Endodermal cell (in vitro differentiated cells): ENCODE results near the gene DNMT3A. TPM values are rescaled to one million over a fixed set of nuclear protein-coding genes. Genes with fewer than 3 reads are reported as not detected.

Experiments used
- DNase-seq: peaks from one replicate; pipeline ENCODE4 v3.0.0-alpha.2; 2017
- H3K27ac ChIP-seq: 2 replicates; pipeline ENCODE4 v1.5.1; 2013; ENCODE audit warnings: mild to moderate bottlenecking, low read depth, low read length, moderate library complexity
- H3K27me3 ChIP-seq: 2 replicates; pipeline ENCODE4 v1.6.1; 2013; ENCODE audit warnings: mild to moderate bottlenecking, low read length, moderate library complexity; ENCODE audit not compliant: insufficient read depth, control insufficient read depth, poor library complexity, severe bottlenecking
- H3K36me3 ChIP-seq: 2 replicates; pipeline ENCODE4 v1.7.0; 2013; ENCODE audit warnings: mild to moderate bottlenecking, low read length, moderate library complexity; ENCODE audit not compliant: control insufficient read depth, insufficient read depth
- H3K4me1 ChIP-seq: one replicate; pipeline ENCODE4 v1.7.0; 2013; ENCODE audit warnings: low read length; ENCODE audit not compliant: control insufficient read depth, insufficient read depth
- H3K4me3 ChIP-seq: 2 replicates; pipeline ENCODE4 v1.5.1; 2013; ENCODE audit warnings: mild to moderate bottlenecking, low read length, moderate library complexity
- H3K9ac ChIP-seq: 2 replicates; pipeline ENCODE4 v1.6.1; 2013; ENCODE audit warnings: mild to moderate bottlenecking, low read length, moderate library complexity; ENCODE audit not compliant: poor library complexity, severe bottlenecking; ENCODE audit errors: extremely low read depth
- H3K9me3 ChIP-seq: 2 replicates; pipeline ENCODE4 v1.6.1; 2013; ENCODE audit warnings: mild to moderate bottlenecking, low read length, moderate library complexity; ENCODE audit not compliant: control insufficient read depth
- H3K27ac Mint-ChIP-seq: 2 replicates; pipeline ENCODE4 v1.8.0; 2020; ENCODE audit warnings: mixed read lengths
- H3K27me3 Mint-ChIP-seq: 2 replicates; pipeline ENCODE4 v1.8.0; 2021; ENCODE audit warnings: mild to moderate bottlenecking, mixed read lengths; ENCODE audit not compliant: insufficient read depth
- H3K36me3 Mint-ChIP-seq: 2 replicates; pipeline ENCODE4 v1.8.0; 2020; ENCODE audit warnings: low read depth, mixed read lengths
- H3K4me1 Mint-ChIP-seq: 2 replicates; pipeline ENCODE4 v1.8.0; 2020; ENCODE audit warnings: mixed read lengths
- H3K4me3 Mint-ChIP-seq: 2 replicates; pipeline ENCODE4 v1.8.0; 2020; ENCODE audit warnings: mild to moderate bottlenecking, moderate library complexity, mixed read lengths
- H3K9me3 Mint-ChIP-seq: 2 replicates; pipeline ENCODE4 v1.8.0; 2020; ENCODE audit warnings: mild to moderate bottlenecking, mixed read lengths
- WGBS, 2 experiments: methylation state at CpG; one replicate each; pipeline versions ENCODE4 v1.1.5 to v1.1.7; 2013; ENCODE audit warnings: missing lambda C conversion rate in 2 of 2, mixed read lengths in 1 of 2; ENCODE audit not compliant: insufficient coverage in 1 of 2, insufficient read length in 1 of 2; 5-methylcytosine and 5-hydroxymethylcytosine counted together
- total RNA-seq, 2 donors: library from RNA; stranded (reverse); fragmentation: NEBNext Ultra II Directional in 1 of 2; extraction: Animal tissue kit (Norgen Biotek cat#: 25700) in 1 of 2; gene quantifications; 2 replicates in 1 of 2; 3 replicates in 1 of 2; pipeline ENCODE4 v1.2.1, GENCODE V29; 2021
- TF ChIP-seq, protein P1 (sequence below): fragments of 200-600 bp; sonication (generic); conservative IDR thresholded peaks from 2 replicates; pipeline ENCODE4 v1.5.0; 2021; ENCODE audit warnings: antibody characterized with exemption, mild to moderate bottlenecking

DNMT3A gene
- total RNA-seq, 2 donors from 2014 or later = 124 to 139 TPM

- Histone ChIP-seq H3K27me3 (no peaks in the 10 kb centered on the region), H3K27ac (no peak overlapping the region), H3K9me3 (no peaks in the 10 kb centered on the region), H3K4me3 (no peak overlapping the region), H3K36me3 (no peaks in the 10 kb centered on the region), H3K4me1 (no peaks in the 10 kb centered on the region), H3K9ac (no peak overlapping the region)
- WGBS, 2 experiments = 88 to 93% methylated on average over 3 to 6 of the region's 6 CpGs
- H3K36me3 Mint-ChIP-seq = no peaks in the 10 kb centered on the region
- H3K27ac Mint-ChIP-seq = no peak overlapping the region
- no peak overlapping the region for H3K4me3 Mint-ChIP-seq
- H3K27me3 Mint-ChIP-seq = no peaks in the 10 kb centered on the region
- H3K9me3 Mint-ChIP-seq = no peaks in the 10 kb centered on the region
- peaks cover under 1% of the 10 kb centered on the region for H3K4me1 Mint-ChIP-seq
- TF ChIP-seq, protein P1, sequence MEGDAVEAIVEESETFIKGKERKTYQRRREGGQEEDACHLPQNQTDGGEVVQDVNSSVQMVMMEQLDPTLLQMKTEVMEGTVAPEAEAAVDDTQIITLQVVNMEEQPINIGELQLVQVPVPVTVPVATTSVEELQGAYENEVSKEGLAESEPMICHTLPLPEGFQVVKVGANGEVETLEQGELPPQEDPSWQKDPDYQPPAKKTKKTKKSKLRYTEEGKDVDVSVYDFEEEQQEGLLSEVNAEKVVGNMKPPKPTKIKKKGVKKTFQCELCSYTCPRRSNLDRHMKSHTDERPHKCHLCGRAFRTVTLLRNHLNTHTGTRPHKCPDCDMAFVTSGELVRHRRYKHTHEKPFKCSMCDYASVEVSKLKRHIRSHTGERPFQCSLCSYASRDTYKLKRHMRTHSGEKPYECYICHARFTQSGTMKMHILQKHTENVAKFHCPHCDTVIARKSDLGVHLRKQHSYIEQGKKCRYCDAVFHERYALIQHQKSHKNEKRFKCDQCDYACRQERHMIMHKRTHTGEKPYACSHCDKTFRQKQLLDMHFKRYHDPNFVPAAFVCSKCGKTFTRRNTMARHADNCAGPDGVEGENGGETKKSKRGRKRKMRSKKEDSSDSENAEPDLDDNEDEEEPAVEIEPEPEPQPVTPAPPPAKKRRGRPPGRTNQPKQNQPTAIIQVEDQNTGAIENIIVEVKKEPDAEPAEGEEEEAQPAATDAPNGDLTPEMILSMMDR = peak; percentile 52
- DNase-seq = peak; percentile 68
Measured at GRCh38 chr2:25201265-25201664, 140.5 kb downstream of the DNMT3A start.

DNA sequence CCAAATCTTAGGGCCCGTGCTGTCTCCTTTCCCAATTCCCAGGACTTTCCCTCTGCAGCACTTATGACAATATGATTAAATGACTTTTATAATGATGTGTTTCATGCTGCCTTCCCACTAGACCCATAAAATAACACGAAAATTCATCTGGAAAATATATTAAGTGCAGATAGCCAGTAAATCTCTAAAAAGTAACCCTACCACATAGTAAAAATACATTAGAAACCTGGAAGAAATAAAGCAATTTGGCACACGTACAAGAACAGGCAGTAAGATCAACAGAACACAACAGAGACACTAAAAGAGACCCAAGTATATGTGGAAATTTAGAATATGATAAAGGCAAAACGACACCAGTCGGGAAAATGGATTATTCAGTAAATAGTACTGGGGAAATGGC, 143.1 kb downstream of the DNMT3A start:
- Histone ChIP-seq H3K9ac (no peak overlapping the region), H3K4me3 (no peak overlapping the region), H3K27me3 (no peaks in the 10 kb centered on the region), H3K27ac (no peak overlapping the region), H3K9me3 (no peaks in the 10 kb centered on the region), H3K36me3 (no peaks in the 10 kb centered on the region), H3K4me1 (peaks cover 7% of the 10 kb centered on the region)
- peaks cover 13% of the 10 kb centered on the region for H3K4me1 Mint-ChIP-seq
- H3K4me3 Mint-ChIP-seq = no peak overlapping the region
- no peaks in the 10 kb centered on the region for H3K36me3 Mint-ChIP-seq
- WGBS, 2 experiments = 78 to 92% methylated on average over 2 to 4 of the region's 5 CpGs
- no peaks in the 10 kb centered on the region for H3K9me3 Mint-ChIP-seq
- H3K27ac Mint-ChIP-seq = no peak overlapping the region
- TF ChIP-seq, protein P1 = no peak
- H3K27me3 Mint-ChIP-seq = no peaks in the 10 kb centered on the region
- no peak for DNase-seq

- Mint-ChIP-seq H3K4me1 (peaks cover 13% of the 10 kb centered on the region), H3K27ac (no peak overlapping the region), H3K27me3 (no peaks in the 10 kb centered on the region), H3K4me3 (no peak overlapping the region), H3K36me3 (no peaks in the 10 kb centered on the region), H3K9me3 (no peaks in the 10 kb centered on the region)
- no peak for DNase-seq
- Histone ChIP-seq H3K27me3 (no peaks in the 10 kb centered on the region), H3K4me3 (no peak overlapping the region), H3K9ac (no peak overlapping the region), H3K27ac (peak overlapping the region; percentile 17), H3K4me1 (peaks cover 7% of the 10 kb centered on the region), H3K36me3 (no peaks in the 10 kb centered on the region), H3K9me3 (no peaks in the 10 kb centered on the region)
- WGBS, 2 experiments = 81 to 90% methylated on average over 3 to 4 of the region's 4 CpGs
- TF ChIP-seq, protein P1 = no peak
Measured at GRCh38 chr2:25198209-25198525, 143.6 kb downstream of the DNMT3A start.
